Colonic mucosa (tissue), 4 donors: ENCODE results near the gene SUFU. TPM values are rescaled to one million over a fixed set of nuclear protein-coding genes. Genes with fewer than 3 reads are reported as not detected.

Experiments used
- DNase-seq: peaks from one replicate; pipeline ENCODE4 v3.0.0-alpha.2; 2020
- H3K27ac ChIP-seq: fragments of 200-600 bp; one replicate; pipeline ENCODE4 v1.8.0; 2021
- H3K27me3 ChIP-seq: fragments of 200-600 bp; one replicate; pipeline ENCODE4 v1.8.0; 2021
- H3K36me3 ChIP-seq: fragments of 200-600 bp; one replicate; pipeline ENCODE4 v1.8.0; 2021
- H3K4me1 ChIP-seq: fragments of 200-600 bp; one replicate; pipeline ENCODE4 v1.8.0; 2021; ENCODE audit warnings: mild to moderate bottlenecking
- H3K4me3 ChIP-seq: fragments of 200-600 bp; one replicate; pipeline ENCODE4 v1.8.0; 2021
- H3K9ac ChIP-seq, 2 donors: one replicate each; pipeline ENCODE4 v1.7.0; 2013; ENCODE audit warnings: control low read depth in 2 of 2, low read depth in 2 of 2, low read length in 2 of 2
- H3K9me3 ChIP-seq: fragments of 200-600 bp; one replicate; pipeline ENCODE4 v1.8.0; 2021
- intact Hi-C: fragments of 100-400 bp; cut with DNase I; formaldehyde crosslinking; loops from one replicate; pipeline ENCODE4 v1.14.1; 2022
- total RNA-seq, 2 donors: library from RNA; stranded (reverse); fragmentation: NEBNext Ultra II Directional in 1 of 2; extraction: Animal tissue kit (Norgen Biotek cat#: 25700) in 1 of 2; gene quantifications; one replicate each; pipeline ENCODE4 v1.2.1, GENCODE V29; 2021
- TF ChIP-seq, protein P1 (sequence below): fragments of 200-600 bp; IDR thresholded peaks from one replicate; pipeline ENCODE4 v1.8.0; 2022; ENCODE audit warnings: antibody characterized with exemption, mild to moderate bottlenecking
- donor health status: healthy.
- donor health status: DM: no; HTN: no; CAD: no.
- donor health status: DM: no; HTN: no; CAD: no.

SUFU gene
- total RNA-seq, 2 donors from 2014 or later, result 7.6 to 8.6 TPM

DNA sequence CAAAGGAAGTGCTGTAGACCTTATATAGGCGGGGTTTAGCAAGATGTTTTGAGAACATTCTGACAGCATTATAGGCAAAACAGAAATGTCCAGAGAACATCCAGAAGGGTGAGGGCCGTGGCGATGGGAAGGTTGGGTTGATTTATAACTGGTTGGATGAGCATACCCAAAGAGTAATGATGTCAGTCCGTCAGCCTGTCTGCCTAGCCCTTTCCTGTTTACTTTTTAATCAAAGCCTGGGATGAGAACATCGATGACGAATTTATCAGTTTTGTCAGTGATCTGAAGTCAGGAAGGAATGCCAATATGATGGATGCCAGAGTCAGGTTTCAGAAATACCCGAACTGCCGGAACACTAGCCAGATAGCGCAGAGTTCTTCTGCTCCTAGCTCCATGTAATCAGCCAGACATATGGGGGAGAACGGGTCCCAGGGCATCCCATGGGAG, 106.7 kb downstream of the SUFU start:
- no peak for DNase-seq
- Histone ChIP-seq H3K27me3 (no peaks in the 10 kb centered on the region), H3K4me3 (no peak overlapping the region), H3K9me3 (no peaks in the 10 kb centered on the region), H3K27ac (no peak overlapping the region), H3K36me3 (no peaks in the 10 kb centered on the region), H3K9ac (peak overlapping the region in 1 of 2 donors; percentile 8), H3K4me1 (no peaks in the 10 kb centered on the region)
- intact Hi-C loops, result no loop called here
- TF ChIP-seq, protein P1, sequence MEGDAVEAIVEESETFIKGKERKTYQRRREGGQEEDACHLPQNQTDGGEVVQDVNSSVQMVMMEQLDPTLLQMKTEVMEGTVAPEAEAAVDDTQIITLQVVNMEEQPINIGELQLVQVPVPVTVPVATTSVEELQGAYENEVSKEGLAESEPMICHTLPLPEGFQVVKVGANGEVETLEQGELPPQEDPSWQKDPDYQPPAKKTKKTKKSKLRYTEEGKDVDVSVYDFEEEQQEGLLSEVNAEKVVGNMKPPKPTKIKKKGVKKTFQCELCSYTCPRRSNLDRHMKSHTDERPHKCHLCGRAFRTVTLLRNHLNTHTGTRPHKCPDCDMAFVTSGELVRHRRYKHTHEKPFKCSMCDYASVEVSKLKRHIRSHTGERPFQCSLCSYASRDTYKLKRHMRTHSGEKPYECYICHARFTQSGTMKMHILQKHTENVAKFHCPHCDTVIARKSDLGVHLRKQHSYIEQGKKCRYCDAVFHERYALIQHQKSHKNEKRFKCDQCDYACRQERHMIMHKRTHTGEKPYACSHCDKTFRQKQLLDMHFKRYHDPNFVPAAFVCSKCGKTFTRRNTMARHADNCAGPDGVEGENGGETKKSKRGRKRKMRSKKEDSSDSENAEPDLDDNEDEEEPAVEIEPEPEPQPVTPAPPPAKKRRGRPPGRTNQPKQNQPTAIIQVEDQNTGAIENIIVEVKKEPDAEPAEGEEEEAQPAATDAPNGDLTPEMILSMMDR, result no peak

DNA sequence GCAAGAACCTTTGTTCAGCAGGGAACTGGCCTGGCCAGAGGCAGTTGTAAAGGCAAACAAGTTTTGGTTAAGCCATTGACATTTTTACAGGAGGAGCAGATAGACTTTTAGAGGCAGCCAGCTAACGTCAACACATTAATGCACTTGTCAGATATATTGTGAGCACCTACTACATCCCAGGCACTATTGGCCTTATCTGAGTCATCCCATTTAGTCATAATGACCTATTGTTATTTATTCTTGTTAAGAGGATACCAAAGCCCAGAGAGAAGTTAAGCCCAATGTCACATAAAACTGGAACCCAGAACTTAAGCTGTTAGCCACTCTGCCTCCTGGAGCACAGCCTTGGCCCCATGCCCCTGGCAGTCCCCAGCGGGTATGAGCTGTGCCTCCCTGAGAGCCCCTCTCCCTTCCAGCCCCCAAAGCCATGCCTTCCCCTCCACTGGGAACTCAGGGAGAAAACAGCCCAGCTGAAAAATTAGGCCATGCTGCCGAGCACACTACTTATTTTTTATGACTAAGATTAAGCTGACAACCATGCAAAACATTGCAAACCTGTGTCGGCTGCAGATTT, 107.8 kb downstream of the SUFU start:
- intact Hi-C loops, result no loop called here
- Histone ChIP-seq H3K27me3 (no peaks in the 10 kb centered on the region), H3K4me3 (no peak overlapping the region), H3K4me1 (no peaks in the 10 kb centered on the region), H3K9ac (no peak overlapping the region), H3K27ac (no peak overlapping the region), H3K36me3 (no peaks in the 10 kb centered on the region), H3K9me3 (no peaks in the 10 kb centered on the region)
- TF ChIP-seq, protein P1, result no peak
- peak; percentile 19 for DNase-seq

- Histone ChIP-seq H3K4me1 (no peaks in the 10 kb centered on the region), H3K36me3 (no peaks in the 10 kb centered on the region), H3K9ac (peak overlapping the region in 1 of 2 donors; percentile 9), H3K27me3 (no peaks in the 10 kb centered on the region), H3K9me3 (no peaks in the 10 kb centered on the region), H3K27ac (no peak overlapping the region), H3K4me3 (no peak overlapping the region)
- peak; percentile 15 for DNase-seq
- TF ChIP-seq, protein P1, result no peak
- intact Hi-C loops, result no loop called here
Observed at GRCh38 chr10:102612964-102613275, 109.1 kb downstream of the SUFU start.

DNA sequence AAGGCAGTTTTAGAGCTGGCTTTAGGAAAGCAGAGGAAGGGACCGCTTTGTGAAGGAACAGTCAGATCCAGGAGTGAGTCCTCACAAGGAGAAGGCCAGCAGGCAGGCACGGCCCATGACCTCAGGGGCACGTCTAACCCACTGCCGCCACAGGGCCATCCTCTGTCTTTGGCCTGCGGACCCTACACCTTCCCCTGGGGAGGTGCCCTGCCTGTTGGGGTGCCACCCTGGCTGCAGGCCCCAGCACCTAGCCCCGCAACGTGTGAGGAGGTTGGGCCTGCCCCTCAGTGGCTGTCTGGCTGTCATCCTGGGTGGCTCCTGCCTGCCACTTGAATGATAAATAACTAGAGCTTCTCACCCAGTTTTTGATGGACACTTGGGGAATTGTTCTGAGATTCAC, 109.5 kb downstream of the SUFU start:
- TF ChIP-seq, protein P1, result no peak
- Histone ChIP-seq H3K9ac (no peak overlapping the region), H3K4me1 (no peaks in the 10 kb centered on the region), H3K4me3 (no peak overlapping the region), H3K27ac (no peak overlapping the region), H3K36me3 (no peaks in the 10 kb centered on the region), H3K9me3 (no peaks in the 10 kb centered on the region), H3K27me3 (no peaks in the 10 kb centered on the region)
- intact Hi-C loops, result no loop called here
- DNase-seq, result no peak

DNA sequence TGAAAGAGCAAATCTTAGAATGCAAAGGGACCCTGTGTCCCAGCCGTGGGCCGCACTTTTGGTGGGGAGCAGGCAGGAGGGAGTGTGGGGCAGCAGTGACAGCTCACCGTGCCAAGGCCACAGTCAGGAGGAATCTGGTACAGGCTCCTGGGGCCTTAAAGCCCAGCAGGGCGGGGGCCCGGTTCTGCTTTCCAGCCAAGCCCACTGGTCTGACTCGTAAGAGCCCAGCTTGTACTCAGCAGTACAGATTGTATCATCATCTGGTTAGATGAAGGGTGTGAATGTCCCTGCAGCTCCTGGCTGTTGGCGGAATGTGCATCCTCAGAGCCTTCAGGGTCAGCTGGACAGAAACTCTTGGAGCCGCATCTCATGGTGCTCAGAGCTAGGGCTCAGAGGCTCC, 110.0 kb downstream of the SUFU start:
- Histone ChIP-seq H3K27ac (no peak overlapping the region), H3K4me1 (no peaks in the 10 kb centered on the region)
- no peak for DNase-seq

More for the DNA sequence above, 110.0 kb downstream of the SUFU start:
- no peaks in the 10 kb centered on the region for H3K36me3 ChIP-seq
- TF ChIP-seq, protein P1, result no peak
- no peak overlapping the region for H3K9ac ChIP-seq
- no peaks in the 10 kb centered on the region for H3K9me3 ChIP-seq
- H3K27me3 ChIP-seq, result no peaks in the 10 kb centered on the region
- intact Hi-C loops, result no loop called here
- H3K4me3 ChIP-seq, result no peak overlapping the region
